Gastroesophageal sphincter (tissue), 4 donors: ENCODE data around the gene ZCCHC14. TPM values are rescaled to one million over a fixed set of nuclear protein-coding genes. Genes with fewer than 3 reads are reported as not detected.
"Not testable (repeated sequence)": the region's sequence is repeated elsewhere in the genome, so short reads cannot be mapped to it uniquely, and the experiment has no call there.

ENCODE experiments used
- ATAC-seq: fragments of 150-250 bp; one replicate; pipeline ENCODE4 v1.9.1; 2016; ENCODE audit warnings: mild to moderate bottlenecking, moderate library complexity
- H3K27ac ChIP-seq, 4 donors: fragments of 200-600 bp; sonication (generic) in 3 of 4; 1 replicate in 3 of 4; 2 replicates in 1 of 4; pipeline ENCODE4 v1.5.1; 2016 to 2019
- H3K27me3 ChIP-seq: fragments of 200-600 bp; sonication (generic); one replicate; pipeline ENCODE4 v1.5.1; 2019
- H3K36me3 ChIP-seq, 2 donors: fragments of 200-600 bp; sonication (generic); one replicate each; pipeline ENCODE4 v1.5.1; 2019; ENCODE audit warnings: control low read depth in 1 of 2
- H3K4me1 ChIP-seq, 3 donors: fragments of 200-600 bp; sonication (generic); 1 replicate in 2 of 3; 2 replicates in 1 of 3; pipeline ENCODE4 v1.5.1; 2016 to 2019; ENCODE audit warnings: control low read depth in 2 of 3
- H3K4me3 ChIP-seq, 2 donors: fragments of 200-600 bp; sonication (generic); one replicate each; pipeline ENCODE4 v1.5.1; 2019; ENCODE audit warnings: mild to moderate bottlenecking in 1 of 2, moderate library complexity in 1 of 2
- H3K9me3 ChIP-seq, 3 donors: fragments of 200-600 bp; sonication (generic); one replicate each; pipeline ENCODE4 v1.5.1; 2017 to 2019; ENCODE audit warnings: control low read depth in 2 of 3
- CTCF ChIP-seq, 4 experiments: fragments of 200-600 bp in 2 of 4; fragments of 450-650 bp in 2 of 4; sonication (generic) in 1 of 4; IDR thresholded peaks; one replicate each; pipeline ENCODE4 v1.5.1; 2017 to 2019; ENCODE audit warnings: antibody characterized with exemption in 4 of 4, mild to moderate bottlenecking in 2 of 4, moderate library complexity in 2 of 4
- EP300 ChIP-seq: sonication (generic); formaldehyde crosslinking; IDR thresholded peaks from one replicate; pipeline ENCODE4 v1.6.1; 2017; ENCODE audit warnings: antibody characterized with exemption, mild to moderate bottlenecking
- POLR2A ChIP-seq, 2 donors: fragments of 450-650 bp; IDR thresholded peaks; one replicate each; pipeline ENCODE4 v1.6.1; 2017; ENCODE audit warnings: antibody characterized with exemption in 2 of 2, mild to moderate bottlenecking in 2 of 2, moderate library complexity in 1 of 2
- POLR2AphosphoS5 ChIP-seq: sonication (generic); formaldehyde crosslinking; IDR thresholded peaks from one replicate; pipeline ENCODE4 v1.6.1; 2017; ENCODE audit warnings: antibody characterized with exemption
- WGBS, 2 donors: methylation state at CpG; one replicate each; pipeline ENCODE4 v1.1.5; 2018; ENCODE audit warnings: low coverage in 1 of 2; 5-methylcytosine and 5-hydroxymethylcytosine counted together
- total RNA-seq, 4 donors: library from RNA; depleted of rRNA; stranded (reverse); fragments of >200 nt; gene quantifications; one replicate each; pipeline ENCODE4 v1.1.0, GENCODE V29; 2016

The ZCCHC14 gene
- total RNA-seq, 4 donors from 2014 or later, result 15.5 to 24.9 (median 19.9) TPM

GRCh38 chr16:87493608-87494280, 920 bp upstream of the ZCCHC14 start:
- TF ChIP-seq POLR2AphosphoS5, result no peak
- TF ChIP-seq CTCF (IDR thresholded peaks at IDR 0.05), result no peak
- TF ChIP-seq EP300, result no peak
- no peak for TF ChIP-seq POLR2A (IDR thresholded peaks at IDR 0.05)
- no peaks in the 10 kb centered on the region for H3K36me3 ChIP-seq
- H3K27ac ChIP-seq, result no peak overlapping the region
- no peak for ATAC-seq
- WGBS, 2 donors, result 33 to 41% methylated on average over 1 to 8 of the region's 23 CpGs
- H3K4me3 ChIP-seq, result peak overlapping the region in 1 of 2 donors; percentile 59
- no peaks in the 10 kb centered on the region for H3K27me3 ChIP-seq
- no peaks in the 10 kb centered on the region for H3K9me3 ChIP-seq
- peaks cover 0 to 39% (median 14%) of the 10 kb centered on the region in 3 donors for H3K4me1 ChIP-seq

GRCh38 chr16:87492291-87492630, 563 bp downstream of the ZCCHC14 start:
- Histone ChIP-seq H3K36me3 (no peaks in the 10 kb centered on the region), H3K27ac (peak overlapping the region in 3 of 4 donors; percentile 77 to 93 (median 82)), H3K9me3 (no peaks in the 10 kb centered on the region), H3K27me3 (no peaks in the 10 kb centered on the region), H3K4me3 (peak overlapping the region; percentile 24 to 59), H3K4me1 (peaks cover 0 to 54% (median 27%) of the 10 kb centered on the region in 3 donors)
- no CpG with 5 or more reads among the region's 74 CpGs for WGBS, 2 donors
- ATAC-seq, result no peak
- TF ChIP-seq EP300, result no peak
- TF ChIP-seq POLR2AphosphoS5, result no peak
- TF ChIP-seq POLR2A (IDR thresholded peaks at IDR 0.05), result no peak
- TF ChIP-seq CTCF (IDR thresholded peaks at IDR 0.05), result no peak

GRCh38 chr16:87491522-87492290, 1.1 kb downstream of the ZCCHC14 start:
- no peak for ATAC-seq
- H3K4me3 ChIP-seq, result peak overlapping the region; percentile 29 to 59
- no peaks in the 10 kb centered on the region for H3K9me3 ChIP-seq
- H3K27ac ChIP-seq, result peak overlapping the region in 3 of 4 donors; percentile 70 to 72 (median 71)
- 0 to 33% methylated on average over 4 to 7 of the region's 80 CpGs for WGBS, 2 donors
- TF ChIP-seq POLR2AphosphoS5, result no peak
- TF ChIP-seq EP300, result no peak
- no peak for TF ChIP-seq POLR2A (IDR thresholded peaks at IDR 0.05)
- peak in 1 of 4 experiments; percentile 30 for TF ChIP-seq CTCF (IDR thresholded peaks at IDR 0.05)
- H3K27me3 ChIP-seq, result no peaks in the 10 kb centered on the region
- peaks cover 0 to 60% (median 31%) of the 10 kb centered on the region in 3 donors for H3K4me1 ChIP-seq
- H3K36me3 ChIP-seq, result no peaks in the 10 kb centered on the region

- peak overlapping the region; percentile 29 to 59 for H3K4me3 ChIP-seq
- peak overlapping the region in 3 of 4 donors; percentile 29 to 72 (median 70) for H3K27ac ChIP-seq
- WGBS, 2 donors, result 27 to 29% methylated on average over 8 to 19 of the region's 45 CpGs
- not testable (repeated sequence) for H3K36me3 ChIP-seq, H3K27me3 ChIP-seq, ATAC-seq, H3K9me3 ChIP-seq
- H3K4me1 ChIP-seq, result peaks cover 0 to 67% (median 35%) of the 10 kb centered on the region in 3 donors
Measured at GRCh38 chr16:87490799-87491521, 1.9 kb downstream of the ZCCHC14 start.

GRCh38 chr16:87490096-87490798, 2.6 kb downstream of the ZCCHC14 start:
- Histone ChIP-seq H3K36me3 (no peaks in the 10 kb centered on the region), H3K9me3 (no peaks in the 10 kb centered on the region), H3K27me3 (no peaks in the 10 kb centered on the region), H3K4me3 (peak overlapping the region; percentile 29 to 59), H3K4me1 (peaks cover 0 to 74% (median 35%) of the 10 kb centered on the region in 3 donors), H3K27ac (peak overlapping the region in 3 of 4 donors; percentile 29 to 72 (median 70))
- TF ChIP-seq POLR2A (IDR thresholded peaks at IDR 0.05) (no peak), EP300 (no peak)
- 6 to 13% methylated on average over 15 to 16 of the region's 16 CpGs for WGBS, 2 donors
- no peak for ATAC-seq
